WTC11 (cell line): ENCODE measurements around the gene CCDC112. TPM values are rescaled to one million over a fixed set of nuclear protein-coding genes. Genes with fewer than 3 reads are reported as not detected.
A peak's percentile ranks its signal among the peaks of the same experiment; 100 is the strongest.

ENCODE experiments used
- ATAC-seq: fragments of 200-7000 bp; cut with Tn5 transposase; 2 replicates; pipeline ENCODE4 v1.10.0; 2021; ENCODE audit warnings: mild to moderate bottlenecking, moderate library complexity
- CTCF ChIA-PET: fragments of 300-600 bp; sonication (Branson Sonifier 250); formaldehyde crosslinking; loops from one replicate; lab custom pipeline; 2021; ENCODE audit warnings: antibody characterized with exemption; lab: Charles Lee
- POLR2A ChIA-PET: fragments of 350-600 bp; sonication (Branson Sonifier 250); formaldehyde crosslinking; loops from one replicate; lab custom pipeline; 2021; ENCODE audit warnings: antibody characterized with exemption; lab: Charles Lee
- DNase-seq: peaks from one replicate; pipeline ENCODE4 v3.0.0; 2021; ENCODE audit warnings: low spot score
- H3K27ac Mint-ChIP-seq: 2 replicates; pipeline ENCODE4 v1.8.0; 2021; ENCODE audit warnings: mixed read lengths
- H3K27me3 Mint-ChIP-seq: 2 replicates; pipeline ENCODE4 v1.8.0; 2021; ENCODE audit warnings: low read depth, mild to moderate bottlenecking, moderate library complexity, mixed read lengths
- H3K36me3 Mint-ChIP-seq: 2 replicates; pipeline ENCODE4 v1.8.0; 2021; ENCODE audit warnings: mixed read lengths
- H3K4me1 Mint-ChIP-seq: 2 replicates; pipeline ENCODE4 v1.8.0; 2022; ENCODE audit warnings: mixed read lengths
- H3K4me3 Mint-ChIP-seq: 2 replicates; pipeline ENCODE4 v1.8.0; 2021; ENCODE audit warnings: mild to moderate bottlenecking, moderate library complexity, mixed read lengths
- H3K9me3 Mint-ChIP-seq: 2 replicates; pipeline ENCODE4 v1.8.0; 2021; ENCODE audit warnings: mixed read lengths
- ATF1 ChIP-seq: sonication (generic); formaldehyde crosslinking; IDR thresholded peaks from 2 replicates; pipeline ENCODE4 v1.8.1; 2023; ENCODE audit warnings: mild to moderate bottlenecking, moderate library complexity, missing genetic modification reagents
- EMX1 ChIP-seq: fragments of 250-450 bp; sonication (Bioruptor Pico); IDR thresholded peaks from 2 replicates; pipeline ENCODE4 v1.8.0; 2021; ENCODE audit warnings: mild to moderate bottlenecking
- IRF2 ChIP-seq: sonication (generic); formaldehyde crosslinking; IDR thresholded peaks from 2 replicates; pipeline ENCODE4 v1.8.0; 2022; ENCODE audit warnings: low read depth, missing genetic modification reagents, borderline replicate concordance
- KAT7 ChIP-seq: sonication (generic); formaldehyde crosslinking; IDR thresholded peaks from 2 replicates; pipeline ENCODE4 v1.8.1; 2023; ENCODE audit warnings: missing genetic modification reagents, mild to moderate bottlenecking, borderline replicate concordance
- NFE2L1 ChIP-seq: sonication (generic); formaldehyde crosslinking; IDR thresholded peaks from 2 replicates; pipeline ENCODE4 v1.8.1; 2023; ENCODE audit warnings: missing genetic modification reagents
- NFYB ChIP-seq: sonication (generic); formaldehyde crosslinking; conservative IDR thresholded peaks from 2 replicates; pipeline ENCODE4 v1.8.0; 2022; ENCODE audit warnings: low read depth, missing genetic modification reagents
- OVOL2 ChIP-seq: fragments of 250-450 bp; sonication (Bioruptor Pico); IDR thresholded peaks from 2 replicates; pipeline ENCODE4 v1.9.0; 2021; ENCODE audit warnings: mild to moderate bottlenecking, borderline replicate concordance
- TEAD1 ChIP-seq: sonication (generic); formaldehyde crosslinking; IDR thresholded peaks from 2 replicates; pipeline ENCODE4 v1.8.0; 2022; ENCODE audit warnings: mild to moderate bottlenecking, missing genetic modification reagents
- ZBTB21 ChIP-seq: sonication (generic); formaldehyde crosslinking; IDR thresholded peaks from 2 replicates; pipeline ENCODE4 v1.8.1; 2023; ENCODE audit warnings: mild to moderate bottlenecking, missing genetic modification reagents, borderline replicate concordance
- ZNF232 ChIP-seq: sonication (generic); formaldehyde crosslinking; IDR thresholded peaks from 2 replicates; pipeline ENCODE4 v1.8.0; 2022; ENCODE audit warnings: mild to moderate bottlenecking, missing genetic modification reagents
- ZNF263 ChIP-seq: sonication (generic); formaldehyde crosslinking; IDR thresholded peaks from 2 replicates; pipeline ENCODE4 v1.8.1; 2022; ENCODE audit warnings: low read depth, mild to moderate bottlenecking, moderate library complexity, missing genetic modification reagents
- ZNF671 ChIP-seq: fragments of 250-450 bp; sonication (Bioruptor Pico); IDR thresholded peaks from 2 replicates; pipeline ENCODE4 v1.8.0; 2021; ENCODE audit warnings: mild to moderate bottlenecking
- total RNA-seq: library from RNA; stranded (reverse); gene quantifications from 3 replicates; pipeline ENCODE4 v1.2.3, GENCODE V29; 2021
- TF ChIP-seq, protein P1 (sequence below): sonication (generic); formaldehyde crosslinking; IDR thresholded peaks from 2 replicates; pipeline ENCODE4 v1.8.1; 2023; ENCODE audit warnings: mild to moderate bottlenecking, moderate library complexity, missing genetic modification reagents
- TF ChIP-seq, protein P2 (sequence below): fragments of 250-450 bp; sonication (Bioruptor Pico); IDR thresholded peaks from 2 replicates; pipeline ENCODE4 v1.9.0; 2021; ENCODE audit warnings: moderate library complexity, mild to moderate bottlenecking, inconsistent platforms, borderline replicate concordance
- TF ChIP-seq, protein P3 (sequence below): fragments of 250-450 bp; sonication (Bioruptor Pico); IDR thresholded peaks from 2 replicates; pipeline ENCODE4 v1.9.0; 2021; ENCODE audit warnings: mild to moderate bottlenecking, borderline replicate concordance
- TF ChIP-seq, protein P4 (sequence below): sonication (generic); formaldehyde crosslinking; IDR thresholded peaks from 2 replicates; pipeline ENCODE4 v1.8.1; 2022; ENCODE audit warnings: missing genetic modification reagents, borderline replicate concordance

Gene CCDC112
- total RNA-seq, 1 experiment from 2014 or later: 12.2 TPM

DNA sequence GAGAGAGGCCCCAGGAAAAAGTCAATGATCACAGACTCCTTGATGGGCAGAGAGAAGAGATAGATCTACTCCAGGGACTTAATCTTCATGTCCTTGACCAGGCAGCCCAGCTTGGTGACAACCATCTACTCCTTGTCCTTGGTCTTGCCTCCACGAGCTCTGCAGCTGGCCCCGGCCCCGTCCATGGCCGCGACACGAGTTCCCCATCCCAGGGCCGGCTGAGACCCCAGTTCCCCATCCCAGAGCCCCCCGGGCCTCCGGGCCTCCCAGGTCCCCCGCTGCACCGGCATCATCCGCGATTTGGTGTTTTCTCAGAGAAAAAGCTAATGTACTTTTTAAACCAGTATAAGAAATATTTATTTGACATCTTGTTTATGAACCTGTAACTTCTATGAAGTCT lies 31.2 kb downstream of the CCDC112 start (continued):
- TF ChIP-seq NFE2L1 (CRISPR knock-in tag) (no peak), IRF2 (CRISPR knock-in tag) (no peak), ATF1 (CRISPR knock-in tag) (no peak)

DNA sequence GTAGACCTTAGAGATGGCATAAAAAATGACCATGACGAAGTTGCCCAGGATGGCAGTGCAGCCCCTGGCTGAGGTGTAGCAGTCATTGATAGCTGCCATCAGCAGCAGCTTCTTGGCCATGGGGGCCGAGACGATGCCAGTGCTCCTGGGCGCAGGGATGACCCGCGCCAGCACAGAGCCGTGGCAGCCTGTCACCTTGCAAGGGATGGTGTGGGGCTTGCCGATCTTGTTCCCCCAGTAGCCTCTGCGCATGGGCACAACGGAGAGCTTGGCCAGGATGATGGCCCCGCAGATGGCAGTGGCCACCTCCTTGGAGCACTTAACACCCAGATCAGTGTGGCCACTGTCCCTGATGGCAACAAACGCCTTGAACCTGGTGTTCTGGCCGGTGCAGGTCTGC lies 31.7 kb downstream of the CCDC112 start:
- Mint-ChIP-seq H3K4me1 (peaks cover 23% of the 10 kb centered on the region), H3K27ac (no peak overlapping the region), H3K27me3 (no peaks in the 10 kb centered on the region), H3K9me3 (no peaks in the 10 kb centered on the region), H3K4me3 (no peak overlapping the region), H3K36me3 (peaks cover 8% of the 10 kb centered on the region)
- ChIA-PET POLR2A (no interaction called here), CTCF (no interaction called here)
- no peak for DNase-seq
- TF ChIP-seq ZNF671 (CRISPR knock-in tag) (no peak), TEAD1 (no peak), NFYB (CRISPR knock-in tag) (no peak), ZNF232 (CRISPR knock-in tag) (no peak), OVOL2 (no peak)
- TF ChIP-seq, protein P1, sequence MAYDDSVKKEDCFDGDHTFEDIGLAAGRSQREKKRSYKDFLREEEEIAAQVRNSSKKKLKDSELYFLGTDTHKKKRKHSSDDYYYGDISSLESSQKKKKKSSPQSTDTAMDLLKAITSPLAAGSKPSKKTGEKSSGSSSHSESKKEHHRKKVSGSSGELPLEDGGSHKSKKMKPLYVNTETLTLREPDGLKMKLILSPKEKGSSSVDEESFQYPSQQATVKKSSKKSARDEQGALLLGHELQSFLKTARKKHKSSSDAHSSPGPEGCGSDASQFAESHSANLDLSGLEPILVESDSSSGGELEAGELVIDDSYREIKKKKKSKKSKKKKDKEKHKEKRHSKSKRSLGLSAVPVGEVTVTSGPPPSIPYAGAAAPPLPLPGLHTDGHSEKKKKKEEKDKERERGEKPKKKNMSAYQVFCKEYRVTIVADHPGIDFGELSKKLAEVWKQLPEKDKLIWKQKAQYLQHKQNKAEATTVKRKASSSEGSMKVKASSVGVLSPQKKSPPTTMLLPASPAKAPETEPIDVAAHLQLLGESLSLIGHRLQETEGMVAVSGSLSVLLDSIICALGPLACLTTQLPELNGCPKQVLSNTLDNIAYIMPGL: no peak
- TF ChIP-seq, protein P2, sequence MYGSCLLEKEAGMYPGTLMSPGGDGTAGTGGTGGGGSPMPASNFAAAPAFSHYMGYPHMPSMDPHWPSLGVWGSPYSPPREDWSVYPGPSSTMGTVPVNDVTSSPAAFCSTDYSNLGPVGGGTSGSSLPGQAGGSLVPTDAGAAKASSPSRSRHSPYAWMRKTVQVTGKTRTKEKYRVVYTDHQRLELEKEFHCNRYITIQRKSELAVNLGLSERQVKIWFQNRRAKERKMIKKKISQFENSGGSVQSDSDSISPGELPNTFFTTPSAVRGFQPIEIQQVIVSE (CRISPR knock-in tag): no peak
- no peak for ATAC-seq

DNA sequence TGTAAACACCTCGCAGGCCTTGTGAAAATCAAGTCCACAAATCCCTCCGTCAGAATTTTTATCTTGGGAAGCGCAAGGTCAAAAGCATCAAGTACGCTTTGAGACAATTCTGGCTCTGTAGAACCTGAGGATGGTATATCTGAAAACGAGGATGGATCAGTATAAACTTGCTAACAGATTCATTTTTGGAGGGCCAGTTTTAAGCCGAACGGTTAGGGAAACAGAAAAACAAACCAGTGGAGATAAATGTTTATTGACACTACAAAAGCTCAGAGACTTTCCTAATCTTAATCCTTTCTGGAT lies 33.4 kb downstream of the CCDC112 start:
- TF ChIP-seq, protein P2 (CRISPR knock-in tag): no peak
- TF ChIP-seq ZBTB21: 0 out of 2 replicates have a peak, but pooled peaks have one; percentile 4
- TF ChIP-seq KAT7: no peak
- TF ChIP-seq EMX1: no peak
- TF ChIP-seq, protein P3, sequence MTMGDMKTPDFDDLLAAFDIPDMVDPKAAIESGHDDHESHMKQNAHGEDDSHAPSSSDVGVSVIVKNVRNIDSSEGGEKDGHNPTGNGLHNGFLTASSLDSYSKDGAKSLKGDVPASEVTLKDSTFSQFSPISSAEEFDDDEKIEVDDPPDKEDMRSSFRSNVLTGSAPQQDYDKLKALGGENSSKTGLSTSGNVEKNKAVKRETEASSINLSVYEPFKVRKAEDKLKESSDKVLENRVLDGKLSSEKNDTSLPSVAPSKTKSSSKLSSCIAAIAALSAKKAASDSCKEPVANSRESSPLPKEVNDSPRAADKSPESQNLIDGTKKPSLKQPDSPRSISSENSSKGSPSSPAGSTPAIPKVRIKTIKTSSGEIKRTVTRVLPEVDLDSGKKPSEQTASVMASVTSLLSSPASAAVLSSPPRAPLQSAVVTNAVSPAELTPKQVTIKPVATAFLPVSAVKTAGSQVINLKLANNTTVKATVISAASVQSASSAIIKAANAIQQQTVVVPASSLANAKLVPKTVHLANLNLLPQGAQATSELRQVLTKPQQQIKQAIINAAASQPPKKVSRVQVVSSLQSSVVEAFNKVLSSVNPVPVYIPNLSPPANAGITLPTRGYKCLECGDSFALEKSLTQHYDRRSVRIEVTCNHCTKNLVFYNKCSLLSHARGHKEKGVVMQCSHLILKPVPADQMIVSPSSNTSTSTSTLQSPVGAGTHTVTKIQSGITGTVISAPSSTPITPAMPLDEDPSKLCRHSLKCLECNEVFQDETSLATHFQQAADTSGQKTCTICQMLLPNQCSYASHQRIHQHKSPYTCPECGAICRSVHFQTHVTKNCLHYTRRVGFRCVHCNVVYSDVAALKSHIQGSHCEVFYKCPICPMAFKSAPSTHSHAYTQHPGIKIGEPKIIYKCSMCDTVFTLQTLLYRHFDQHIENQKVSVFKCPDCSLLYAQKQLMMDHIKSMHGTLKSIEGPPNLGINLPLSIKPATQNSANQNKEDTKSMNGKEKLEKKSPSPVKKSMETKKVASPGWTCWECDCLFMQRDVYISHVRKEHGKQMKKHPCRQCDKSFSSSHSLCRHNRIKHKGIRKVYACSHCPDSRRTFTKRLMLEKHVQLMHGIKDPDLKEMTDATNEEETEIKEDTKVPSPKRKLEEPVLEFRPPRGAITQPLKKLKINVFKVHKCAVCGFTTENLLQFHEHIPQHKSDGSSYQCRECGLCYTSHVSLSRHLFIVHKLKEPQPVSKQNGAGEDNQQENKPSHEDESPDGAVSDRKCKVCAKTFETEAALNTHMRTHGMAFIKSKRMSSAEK (CRISPR knock-in tag): no peak
- TF ChIP-seq, protein P4, sequence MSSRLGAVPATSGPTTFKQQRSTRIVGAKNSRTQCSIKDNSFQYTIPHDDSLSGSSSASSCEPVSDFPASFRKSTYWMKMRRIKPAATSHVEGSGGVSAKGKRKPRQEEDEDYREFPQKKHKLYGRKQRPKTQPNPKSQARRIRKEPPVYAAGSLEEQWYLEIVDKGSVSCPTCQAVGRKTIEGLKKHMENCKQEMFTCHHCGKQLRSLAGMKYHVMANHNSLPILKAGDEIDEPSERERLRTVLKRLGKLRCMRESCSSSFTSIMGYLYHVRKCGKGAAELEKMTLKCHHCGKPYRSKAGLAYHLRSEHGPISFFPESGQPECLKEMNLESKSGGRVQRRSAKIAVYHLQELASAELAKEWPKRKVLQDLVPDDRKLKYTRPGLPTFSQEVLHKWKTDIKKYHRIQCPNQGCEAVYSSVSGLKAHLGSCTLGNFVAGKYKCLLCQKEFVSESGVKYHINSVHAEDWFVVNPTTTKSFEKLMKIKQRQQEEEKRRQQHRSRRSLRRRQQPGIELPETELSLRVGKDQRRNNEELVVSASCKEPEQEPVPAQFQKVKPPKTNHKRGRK (CRISPR knock-in tag): no peak
- TF ChIP-seq ZNF263 (CRISPR knock-in tag): 0 out of 2 replicates have a peak, but pooled peaks have one; percentile 12
- ChIA-PET POLR2A (interaction anchor here (1.2 kb wide), 1 partner anchor 33 kb away, joined by 4 read pairs; no protein-coding TSS in a partner anchor), CTCF (interaction anchor here (0.8 to 1.8 kb wide), 5 partner anchors 18 to 311 kb away, joined by 3 to 5 read pairs (median 4); no protein-coding TSS in a partner anchor)
- ATAC-seq (no peak), DNase-seq (no peak)
- H3K4me3 Mint-ChIP-seq: peak overlapping the region; percentile 85
- no peaks in the 10 kb centered on the region for H3K27me3 Mint-ChIP-seq
- H3K4me1 Mint-ChIP-seq: peaks cover 23% of the 10 kb centered on the region
- no peaks in the 10 kb centered on the region for H3K9me3 Mint-ChIP-seq
- H3K36me3 Mint-ChIP-seq: peaks cover 5% of the 10 kb centered on the region
- peak overlapping the region; percentile 92 for H3K27ac Mint-ChIP-seq
